Limb (tissue), 2 donors: ENCODE data around the gene TIE1.

Source experiments
- DNase-seq, 2 donors: peaks; one replicate each; pipeline ENCODE4 v3.0.0-alpha.2; 2016; ENCODE audit errors: extremely low spot score in 2 of 2

TIE1 gene

DNA sequence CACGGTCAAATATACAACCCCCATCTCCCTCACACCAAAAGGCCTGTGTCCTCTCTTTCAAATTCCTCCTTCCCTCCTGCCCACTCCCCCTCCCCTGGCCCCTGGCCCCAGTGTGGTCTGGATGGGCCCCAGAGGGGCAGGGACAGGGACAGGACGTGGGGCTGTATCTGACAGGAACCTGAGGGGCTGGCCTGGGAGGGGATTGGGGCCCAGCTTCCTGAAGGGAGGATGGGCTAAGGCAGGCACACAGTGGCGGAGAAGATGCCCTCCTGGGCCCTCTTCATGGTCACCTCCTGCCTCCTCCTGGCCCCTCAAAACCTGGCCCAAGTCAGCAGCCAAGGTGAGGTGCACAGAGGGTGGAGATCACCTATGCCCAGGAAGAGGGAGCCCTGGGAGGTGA is 36.8 kb downstream of the TIE1 start, which contains the start of gene MPL:
Gene MPL, plus strand, starts transcription at position 231 of the 400 bp plus-strand sequence. Its CDS starts 31 bp downstream, at position 262.
- DNase-seq = no peak

- no peak for DNase-seq
Measured at GRCh38 chr1:43338001-43338400, 37.2 kb downstream of the TIE1 start.

GRCh38 chr1:43339584-43340232 is 38.9 kb downstream of the TIE1 start:
- DNase-seq = no peak

DNA sequence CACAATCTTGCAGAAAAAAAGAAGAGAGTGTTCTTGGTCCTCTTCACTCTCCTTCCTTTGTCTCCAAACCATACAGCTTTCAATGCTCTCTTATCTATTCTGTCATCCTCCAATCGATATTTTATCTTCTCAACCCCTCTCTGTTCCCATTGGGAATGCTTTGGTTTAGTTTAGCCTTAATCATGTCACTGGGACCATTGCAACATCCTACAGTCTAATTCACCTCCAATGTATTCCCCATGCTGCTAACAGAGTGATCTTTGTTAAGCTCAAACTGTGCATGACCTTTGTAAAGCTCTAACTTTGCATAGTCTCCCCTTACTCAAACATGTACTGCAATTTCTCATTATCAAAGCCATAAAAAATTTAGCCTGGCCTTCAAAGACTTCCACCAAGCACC is 39.8 kb downstream of the TIE1 start:
- DNase-seq = no peak

GRCh38 chr1:43344267-43344850 is 43.6 kb downstream of the TIE1 start:
- no peak for DNase-seq

DNA sequence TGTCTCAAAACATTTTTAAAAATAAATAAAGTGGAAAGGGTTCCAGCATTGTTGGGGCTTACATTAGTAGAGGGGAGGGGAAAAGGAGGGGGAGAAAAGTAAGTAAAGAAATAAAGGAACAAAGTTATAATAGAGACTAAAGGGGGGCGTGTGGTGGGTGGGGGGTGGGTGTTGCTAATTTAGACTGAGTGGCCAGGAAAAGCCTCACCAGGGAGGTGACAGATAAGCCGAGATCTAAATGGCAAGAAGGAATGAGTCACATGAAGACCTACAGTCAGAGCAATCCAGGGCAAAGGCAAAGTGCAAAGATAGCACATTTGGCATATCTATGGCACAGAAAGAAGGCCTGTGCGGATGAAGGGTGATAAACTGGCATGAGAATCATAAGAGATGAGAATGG is 44.3 kb downstream of the TIE1 start:
- no peak for DNase-seq

- no peak for DNase-seq
Measured at GRCh38 chr1:43346636-43347035, 45.9 kb downstream of the TIE1 start.

- DNase-seq = no peak
Measured at GRCh38 chr1:43348343-43348808, 47.6 kb downstream of the TIE1 start.

DNA sequence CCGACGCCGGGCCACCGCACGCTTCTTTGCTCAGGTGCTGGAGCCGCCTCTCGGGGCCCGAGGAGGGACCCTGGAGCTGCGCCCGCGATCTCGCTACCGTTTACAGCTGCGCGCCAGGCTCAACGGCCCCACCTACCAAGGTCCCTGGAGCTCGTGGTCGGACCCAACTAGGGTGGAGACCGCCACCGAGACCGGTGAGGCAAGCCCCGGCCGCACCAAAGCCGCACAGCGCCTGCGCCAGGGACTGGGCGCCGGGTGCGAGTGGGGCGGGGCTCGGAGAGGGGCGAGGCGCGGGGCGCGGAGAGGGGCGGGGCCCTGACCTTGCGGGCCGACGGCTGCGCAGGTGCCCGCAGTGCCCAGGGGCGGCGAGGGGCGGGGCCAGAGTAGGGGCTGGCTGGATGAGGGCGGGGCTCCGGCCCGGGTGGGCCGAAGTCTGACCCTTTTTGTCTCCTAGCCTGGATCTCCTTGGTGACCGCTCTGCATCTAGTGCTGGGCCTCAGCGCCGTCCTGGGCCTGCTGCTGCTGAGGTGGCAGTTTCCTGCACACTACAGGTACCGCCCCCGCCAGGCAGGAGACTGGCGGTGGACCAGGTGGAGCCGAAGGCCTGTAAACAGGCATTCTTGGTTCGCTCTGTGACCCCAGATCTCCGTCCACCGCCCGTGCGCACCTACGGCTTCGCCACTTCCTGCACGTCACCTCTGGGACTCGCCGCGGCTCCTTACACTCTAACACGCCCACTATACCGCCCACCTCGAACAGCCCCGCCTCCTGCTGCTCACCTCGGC is 48.2 kb downstream of the TIE1 start:
- DNase-seq = peak; percentile 51 to 89

- DNase-seq = peak in 1 of 2 donors; percentile 14
Measured at GRCh38 chr1:43349594-43350306, 49.0 kb downstream of the TIE1 start.

DNA sequence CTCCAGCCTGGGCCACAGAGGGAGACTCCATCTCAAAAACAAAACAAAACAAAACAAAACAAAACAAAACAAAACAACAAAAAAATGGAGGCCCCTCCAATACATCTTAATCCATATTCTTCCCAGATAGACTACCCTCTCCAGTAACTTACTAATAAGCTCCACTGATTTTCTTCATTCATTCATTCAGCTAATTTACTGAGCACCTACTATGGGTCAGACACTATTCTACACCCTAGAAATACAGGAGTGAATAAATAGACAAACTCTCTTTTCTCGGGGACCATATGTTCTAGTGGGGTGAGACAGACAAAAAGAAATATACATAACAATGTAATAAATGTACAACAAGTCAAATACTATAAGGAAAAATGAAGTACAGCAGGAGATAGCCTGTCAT is 50.2 kb downstream of the TIE1 start:
- DNase-seq = no peak

DNA sequence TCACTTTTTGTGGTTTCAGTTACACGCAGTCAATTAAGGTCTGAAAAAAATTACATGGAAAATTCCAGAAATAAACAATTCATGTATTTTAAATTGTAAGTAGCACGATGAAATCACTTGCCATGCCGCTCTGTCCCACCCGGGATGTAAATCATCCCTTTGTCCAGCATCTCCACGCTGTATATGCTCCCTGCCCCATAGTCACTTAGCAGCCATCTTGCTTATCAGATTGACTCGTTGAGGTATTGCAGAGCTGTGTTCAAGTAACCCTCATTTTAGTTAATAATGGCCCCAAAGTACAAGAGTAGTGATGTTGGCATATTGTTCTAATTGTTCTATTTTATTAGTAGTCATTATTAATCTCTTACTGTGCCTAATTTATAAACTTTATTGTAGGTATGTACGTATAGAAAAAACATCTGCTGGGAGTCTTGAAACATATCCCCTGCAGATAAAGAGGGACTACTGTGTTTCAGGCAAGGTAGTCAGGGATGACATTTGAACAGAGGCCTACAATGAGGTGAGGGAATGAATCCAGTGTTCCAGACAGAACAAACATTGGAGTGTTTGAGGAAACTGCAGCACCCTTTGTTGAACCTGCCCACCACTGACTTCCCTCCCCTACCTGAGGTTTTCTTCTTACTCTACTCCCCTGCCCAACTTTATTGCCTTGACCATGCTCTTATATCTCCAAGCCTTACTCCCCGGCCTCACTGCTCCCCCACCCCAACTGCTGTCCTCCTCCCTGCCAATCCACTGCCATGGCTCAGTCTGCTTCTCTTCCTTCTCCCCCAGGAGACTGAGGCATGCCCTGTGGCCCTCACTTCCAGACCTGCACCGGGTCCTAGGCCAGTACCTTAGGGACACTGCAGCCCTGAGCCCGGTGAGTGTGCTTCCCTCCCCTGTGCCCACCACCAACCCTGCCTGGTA is 50.9 kb downstream of the TIE1 start:
- no peak for DNase-seq

DNA sequence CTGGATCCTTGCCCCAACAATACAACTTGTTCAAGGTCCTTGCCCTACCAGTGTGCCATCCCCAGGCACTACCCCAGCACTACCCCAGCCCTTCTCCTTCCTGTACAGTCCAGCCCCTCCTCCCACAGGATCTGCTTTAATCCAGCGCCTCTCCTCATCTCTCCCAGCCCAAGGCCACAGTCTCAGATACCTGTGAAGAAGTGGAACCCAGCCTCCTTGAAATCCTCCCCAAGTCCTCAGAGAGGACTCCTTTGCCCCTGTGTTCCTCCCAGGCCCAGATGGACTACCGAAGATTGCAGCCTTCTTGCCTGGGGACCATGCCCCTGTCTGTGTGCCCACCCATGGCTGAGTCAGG is 51.5 kb downstream of the TIE1 start:
- DNase-seq = no peak

- DNase-seq = no peak
Measured at GRCh38 chr1:43352881-43353280, 52.1 kb downstream of the TIE1 start.

- DNase-seq = no peak
Measured at GRCh38 chr1:43354471-43354870, 53.7 kb downstream of the TIE1 start.

- DNase-seq = no peak
Measured at GRCh38 chr1:43354936-43355335, 54.2 kb downstream of the TIE1 start.

GRCh38 chr1:43357251-43357650 is 56.5 kb downstream of the TIE1 start:
- DNase-seq = no peak

GRCh38 chr1:43358121-43358745 is 57.5 kb downstream of the TIE1 start:
- DNase-seq = peak in 1 of 2 donors; percentile 9

DNA sequence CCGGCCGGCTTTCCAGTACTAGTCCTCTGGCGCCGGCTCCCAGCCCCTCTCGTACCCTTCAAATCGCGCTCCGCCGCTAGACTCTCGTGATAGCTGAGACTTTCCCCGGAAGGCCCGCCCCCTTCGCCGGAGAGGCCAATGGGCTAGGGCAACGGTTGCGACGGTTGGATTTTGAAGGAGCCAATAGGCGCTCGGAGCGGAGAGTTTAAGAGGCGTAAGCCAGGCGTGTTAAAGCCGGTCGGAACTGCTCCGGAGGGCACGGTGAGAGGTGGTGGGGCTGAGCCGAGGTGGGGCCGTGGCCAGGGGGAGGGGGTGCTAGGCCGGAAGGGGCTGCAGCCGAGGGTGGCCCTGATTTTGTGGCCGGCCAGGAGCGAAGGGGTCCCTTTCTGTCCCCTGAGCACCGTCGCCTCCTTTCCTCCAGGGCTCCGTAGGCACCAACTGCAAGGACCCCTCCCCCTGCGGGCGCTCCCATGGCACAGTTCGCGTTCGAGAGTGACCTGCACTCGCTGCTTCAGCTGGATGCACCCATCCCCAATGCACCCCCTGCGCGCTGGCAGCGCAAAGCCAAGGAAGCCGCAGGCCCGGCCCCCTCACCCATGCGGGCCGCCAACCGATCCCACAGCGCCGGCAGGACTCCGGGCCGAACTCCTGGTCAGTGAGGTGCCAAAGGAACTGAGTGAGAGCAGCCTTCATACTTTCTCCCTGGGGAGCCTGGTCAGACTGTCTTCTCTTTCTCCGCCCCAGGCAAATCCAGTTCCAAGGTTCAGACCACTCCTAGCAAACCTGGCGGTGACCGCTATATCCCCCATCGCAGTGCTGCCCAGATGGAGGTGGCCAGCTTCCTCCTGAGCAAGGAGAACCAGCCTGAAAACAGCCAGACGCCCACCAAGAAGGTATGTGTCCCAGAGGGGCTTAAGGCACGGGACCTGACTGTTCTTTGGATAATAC is 58.2 kb downstream of the TIE1 start, which contains the start of gene CDC20:
Gene CDC20, plus strand, starts transcription at position 236 of the 948 bp plus-strand sequence. Its CDS starts 235 bp downstream, at position 471.
- peak; percentile 97 to 99 for DNase-seq
